Loucy (cell line): Measurements from ENCODE around the gene RNF38.

ENCODE experiments used
- EZH2phosphoT487 ChIP-seq: fragments of 200-600 bp; IDR thresholded peaks from 2 replicates; pipeline ENCODE4 v1.6.1; 2018; ENCODE audit warnings: antibody characterized with exemption, mild to moderate bottlenecking, moderate library complexity, borderline replicate concordance
- TF ChIP-seq, protein P1 (sequence below): fragments of 200-600 bp; sonication (generic); conservative IDR thresholded peaks from 2 replicates; pipeline ENCODE4 v1.5.1; 2014; ENCODE audit warnings: mild to moderate bottlenecking, antibody characterized with exemption, low read length

DNA sequence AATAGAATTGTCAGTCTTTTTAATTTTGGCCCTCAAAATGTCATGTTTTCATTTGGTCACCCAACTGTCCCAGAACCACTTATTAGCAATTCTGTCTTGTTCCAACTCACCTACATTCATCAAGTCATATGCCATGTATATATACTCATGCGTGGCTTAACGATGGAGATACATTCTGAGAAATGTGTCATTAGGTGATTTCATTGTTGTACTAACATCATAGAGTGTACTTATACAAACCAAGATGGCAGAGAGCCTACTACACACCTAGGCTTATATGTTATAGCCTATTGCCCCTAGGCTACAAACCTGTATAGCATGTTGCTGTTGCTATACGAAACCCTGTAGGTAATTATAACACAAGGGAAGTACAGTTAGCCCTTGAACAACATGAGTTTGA is 36.6 kb downstream of the RNF38 start:
- TF ChIP-seq, protein P1, sequence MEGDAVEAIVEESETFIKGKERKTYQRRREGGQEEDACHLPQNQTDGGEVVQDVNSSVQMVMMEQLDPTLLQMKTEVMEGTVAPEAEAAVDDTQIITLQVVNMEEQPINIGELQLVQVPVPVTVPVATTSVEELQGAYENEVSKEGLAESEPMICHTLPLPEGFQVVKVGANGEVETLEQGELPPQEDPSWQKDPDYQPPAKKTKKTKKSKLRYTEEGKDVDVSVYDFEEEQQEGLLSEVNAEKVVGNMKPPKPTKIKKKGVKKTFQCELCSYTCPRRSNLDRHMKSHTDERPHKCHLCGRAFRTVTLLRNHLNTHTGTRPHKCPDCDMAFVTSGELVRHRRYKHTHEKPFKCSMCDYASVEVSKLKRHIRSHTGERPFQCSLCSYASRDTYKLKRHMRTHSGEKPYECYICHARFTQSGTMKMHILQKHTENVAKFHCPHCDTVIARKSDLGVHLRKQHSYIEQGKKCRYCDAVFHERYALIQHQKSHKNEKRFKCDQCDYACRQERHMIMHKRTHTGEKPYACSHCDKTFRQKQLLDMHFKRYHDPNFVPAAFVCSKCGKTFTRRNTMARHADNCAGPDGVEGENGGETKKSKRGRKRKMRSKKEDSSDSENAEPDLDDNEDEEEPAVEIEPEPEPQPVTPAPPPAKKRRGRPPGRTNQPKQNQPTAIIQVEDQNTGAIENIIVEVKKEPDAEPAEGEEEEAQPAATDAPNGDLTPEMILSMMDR: no peak
- no peak for TF ChIP-seq EZH2phosphoT487
